Right atrium auricular region (tissue), 2 donors: Measurements from ENCODE around the gene REM2. TPM values are rescaled to one million over a fixed set of nuclear protein-coding genes. Genes with fewer than 3 reads are reported as not detected.

Experiments used
- DNase-seq: peaks from one replicate; pipeline ENCODE4 v3.0.0-alpha.2; 2019; ENCODE audit warnings: low spot score
- H3K27ac ChIP-seq, 2 donors: fragments of 200-600 bp; sonication (generic); 1 replicate in 1 of 2; 2 replicates in 1 of 2; pipeline ENCODE4 v1.5.1; 2016 to 2019
- H3K27me3 ChIP-seq, 2 donors: fragments of 200-600 bp; sonication (generic); one replicate each; pipeline versions ENCODE4 v1.5.1 to v1.6.0; 2017 to 2019
- H3K36me3 ChIP-seq: fragments of 200-600 bp; sonication (generic); one replicate; pipeline ENCODE4 v1.5.1; 2016
- H3K4me1 ChIP-seq, 2 donors: fragments of 200-600 bp; sonication (generic); one replicate each; pipeline versions ENCODE4 v1.5.1 to v1.6.0; 2017 to 2019
- H3K4me3 ChIP-seq, 2 donors: fragments of 200-600 bp; sonication (generic); 1 replicate in 1 of 2; 2 replicates in 1 of 2; pipeline ENCODE4 v1.5.1; 2017 to 2019; ENCODE audit warnings: mild to moderate bottlenecking in 1 of 2, moderate library complexity in 1 of 2
- H3K9me3 ChIP-seq, 2 donors: fragments of 200-600 bp; sonication (generic); one replicate each; pipeline ENCODE4 v1.5.1; 2019
- total RNA-seq, 2 donors: library from RNA; depleted of rRNA; stranded (reverse); fragments of >200 nt; gene quantifications; one replicate each; pipeline ENCODE4 v1.1.0, GENCODE V29; 2016
- TF ChIP-seq, protein P1 (sequence below), 2 donors: fragments of 200-600 bp; sonication (generic); IDR thresholded peaks; one replicate each; pipeline ENCODE4 v1.5.1; 2019; ENCODE audit warnings: antibody characterized with exemption in 2 of 2

Gene REM2, protein sequence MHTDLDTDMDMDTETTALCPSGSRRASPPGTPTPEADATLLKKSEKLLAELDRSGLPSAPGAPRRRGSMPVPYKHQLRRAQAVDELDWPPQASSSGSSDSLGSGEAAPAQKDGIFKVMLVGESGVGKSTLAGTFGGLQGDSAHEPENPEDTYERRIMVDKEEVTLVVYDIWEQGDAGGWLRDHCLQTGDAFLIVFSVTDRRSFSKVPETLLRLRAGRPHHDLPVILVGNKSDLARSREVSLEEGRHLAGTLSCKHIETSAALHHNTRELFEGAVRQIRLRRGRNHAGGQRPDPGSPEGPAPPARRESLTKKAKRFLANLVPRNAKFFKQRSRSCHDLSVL
- total RNA-seq: not detected

DNA sequence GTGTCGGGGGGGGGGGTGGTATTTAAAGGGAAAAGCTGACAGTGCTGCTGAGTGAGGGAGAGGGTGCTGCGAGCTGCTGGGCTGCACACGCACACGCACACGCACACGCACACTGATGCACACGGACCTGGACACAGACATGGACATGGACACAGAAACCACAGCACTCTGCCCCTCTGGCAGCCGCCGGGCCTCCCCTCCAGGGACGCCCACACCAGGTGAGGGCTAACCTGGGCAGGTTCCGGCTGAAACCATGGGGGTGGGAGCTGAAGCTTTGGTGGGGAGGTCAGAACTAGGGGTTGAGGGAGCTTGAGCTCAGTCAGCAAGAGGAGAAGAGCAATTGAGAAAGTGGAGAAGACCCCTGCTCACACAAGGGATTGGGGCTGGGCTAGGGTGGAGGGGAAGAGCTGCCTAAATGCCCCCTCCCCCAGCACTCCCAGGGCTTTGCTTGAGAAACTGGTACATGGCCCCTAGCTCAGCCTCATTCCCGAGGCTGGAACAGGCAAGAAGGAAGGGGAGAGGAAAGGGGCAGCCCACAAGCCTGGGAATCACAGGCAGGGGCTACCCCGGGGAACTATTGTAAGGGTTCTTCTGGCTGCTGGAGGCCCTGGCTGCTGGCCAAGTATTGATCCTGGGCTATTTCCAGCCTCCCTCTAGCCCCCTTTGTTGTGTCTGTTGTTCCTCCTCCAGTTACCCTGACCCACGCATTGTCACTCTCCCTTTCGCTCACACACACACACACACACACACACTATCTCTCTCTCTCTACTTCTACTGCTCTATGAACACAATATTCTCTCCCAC lies at the start of gene REM2:
Gene REM2 (plus strand): TSS at position 50 of the 804 bp plus-strand sequence. CDS start 66 bp downstream, at position 116.
- TF ChIP-seq, protein P1, sequence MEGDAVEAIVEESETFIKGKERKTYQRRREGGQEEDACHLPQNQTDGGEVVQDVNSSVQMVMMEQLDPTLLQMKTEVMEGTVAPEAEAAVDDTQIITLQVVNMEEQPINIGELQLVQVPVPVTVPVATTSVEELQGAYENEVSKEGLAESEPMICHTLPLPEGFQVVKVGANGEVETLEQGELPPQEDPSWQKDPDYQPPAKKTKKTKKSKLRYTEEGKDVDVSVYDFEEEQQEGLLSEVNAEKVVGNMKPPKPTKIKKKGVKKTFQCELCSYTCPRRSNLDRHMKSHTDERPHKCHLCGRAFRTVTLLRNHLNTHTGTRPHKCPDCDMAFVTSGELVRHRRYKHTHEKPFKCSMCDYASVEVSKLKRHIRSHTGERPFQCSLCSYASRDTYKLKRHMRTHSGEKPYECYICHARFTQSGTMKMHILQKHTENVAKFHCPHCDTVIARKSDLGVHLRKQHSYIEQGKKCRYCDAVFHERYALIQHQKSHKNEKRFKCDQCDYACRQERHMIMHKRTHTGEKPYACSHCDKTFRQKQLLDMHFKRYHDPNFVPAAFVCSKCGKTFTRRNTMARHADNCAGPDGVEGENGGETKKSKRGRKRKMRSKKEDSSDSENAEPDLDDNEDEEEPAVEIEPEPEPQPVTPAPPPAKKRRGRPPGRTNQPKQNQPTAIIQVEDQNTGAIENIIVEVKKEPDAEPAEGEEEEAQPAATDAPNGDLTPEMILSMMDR (IDR thresholded peaks at IDR 0.05): no peak
- no peaks in the 10 kb centered on the region for H3K9me3 ChIP-seq
- peaks cover 11% of the 10 kb centered on the region for H3K36me3 ChIP-seq

DNA sequence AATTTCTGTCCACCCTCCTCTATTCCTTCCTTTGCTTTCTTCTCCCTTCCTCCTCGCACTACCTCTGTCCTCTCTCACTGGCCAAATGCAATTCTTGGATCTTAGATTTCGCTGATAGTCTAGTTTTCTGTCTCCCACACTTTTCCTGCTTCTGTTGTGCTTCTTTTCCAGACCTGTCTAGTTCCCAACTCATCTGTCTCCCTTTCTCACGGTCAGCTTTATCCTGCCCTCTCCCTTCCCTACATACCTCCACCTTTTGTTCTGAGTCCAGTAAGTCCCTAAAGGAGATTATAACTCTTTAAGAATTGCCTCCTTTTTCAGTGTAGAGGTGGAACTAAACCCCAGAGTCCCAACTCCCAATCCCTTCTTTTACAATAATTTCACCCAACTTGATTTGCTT lies 47.5 kb upstream of the REM2 start:
- peaks cover 0 to 25% of the 10 kb centered on the region in 2 donors for H3K4me1 ChIP-seq
- no peaks in the 10 kb centered on the region for H3K9me3 ChIP-seq
- no peak for DNase-seq
- no peak overlapping the region for H3K4me3 ChIP-seq
- peak overlapping the region in 1 of 2 donors; percentile 85 for H3K27ac ChIP-seq
- TF ChIP-seq, protein P1 (IDR thresholded peaks at IDR 0.05): no peak
- no peaks in the 10 kb centered on the region for H3K27me3 ChIP-seq
- peaks cover 7% of the 10 kb centered on the region for H3K36me3 ChIP-seq

More for the DNA sequence above, at the start of gene REM2:
- no peak within 1 kb of the TSS for H3K27ac ChIP-seq
- H3K27me3 ChIP-seq: no peaks in the 10 kb centered on the region
- no peak within 1 kb of the TSS for H3K4me3 ChIP-seq
- no peak for DNase-seq
- H3K4me1 ChIP-seq: peaks cover 0 to 19% of the 10 kb centered on the region in 2 donors

DNA sequence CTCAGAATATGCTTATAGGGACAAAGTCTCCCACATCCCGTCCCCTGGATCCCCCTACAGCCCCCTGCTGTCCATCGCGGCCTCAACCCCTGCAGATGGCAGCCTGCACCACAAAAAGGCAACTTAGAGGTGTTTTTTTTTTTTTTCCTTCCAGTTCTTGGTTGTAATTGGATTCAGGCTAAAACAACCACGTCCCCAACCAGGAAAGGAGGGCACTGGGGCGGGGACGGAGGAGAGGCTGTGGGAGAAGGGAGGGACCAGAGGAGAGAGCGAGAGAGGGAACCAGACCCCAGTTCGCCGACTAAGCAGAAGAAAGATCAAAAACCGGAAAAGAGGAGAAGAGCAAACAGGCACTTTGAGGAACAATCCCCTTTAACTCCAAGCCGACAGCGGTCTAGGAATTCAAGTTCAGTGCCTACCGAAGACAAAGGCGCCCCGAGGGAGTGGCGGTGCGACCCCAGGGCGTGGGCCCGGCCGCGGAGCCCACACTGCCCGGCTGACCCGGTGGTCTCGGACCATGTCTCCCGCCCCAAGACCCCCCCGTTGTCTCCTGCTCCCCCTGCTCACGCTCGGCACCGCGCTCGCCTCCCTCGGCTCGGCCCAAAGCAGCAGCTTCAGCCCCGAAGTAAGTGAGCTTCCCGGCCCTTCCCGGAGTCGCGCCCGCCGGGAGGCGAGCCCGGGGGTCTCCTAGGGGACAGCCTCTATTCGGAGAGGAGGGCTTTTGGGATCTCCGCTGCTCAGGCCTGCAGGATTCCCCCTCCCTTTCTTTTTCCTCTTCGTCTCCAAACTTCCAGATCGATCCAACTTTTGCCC lies 46.5 kb upstream of the REM2 start, which contains the start of gene MMP14:
Gene MMP14 (plus strand): TSS at position 285 of the 813 bp plus-strand sequence. CDS start 233 bp downstream, at position 518.
- peak; percentile 88 for DNase-seq
- no peaks in the 10 kb centered on the region for H3K27me3 ChIP-seq
- H3K4me3 ChIP-seq: peak within 1 kb of the TSS; percentile 83 to 89
- peak within 1 kb of the TSS; percentile 85 to 91 for H3K27ac ChIP-seq
- TF ChIP-seq, protein P1 (IDR thresholded peaks at IDR 0.05): peak in 1 of 2 donors; percentile 60
- H3K4me1 ChIP-seq: peaks cover 0 to 22% of the 10 kb centered on the region in 2 donors
- no peaks in the 10 kb centered on the region for H3K9me3 ChIP-seq
- peaks cover 11% of the 10 kb centered on the region for H3K36me3 ChIP-seq

DNA sequence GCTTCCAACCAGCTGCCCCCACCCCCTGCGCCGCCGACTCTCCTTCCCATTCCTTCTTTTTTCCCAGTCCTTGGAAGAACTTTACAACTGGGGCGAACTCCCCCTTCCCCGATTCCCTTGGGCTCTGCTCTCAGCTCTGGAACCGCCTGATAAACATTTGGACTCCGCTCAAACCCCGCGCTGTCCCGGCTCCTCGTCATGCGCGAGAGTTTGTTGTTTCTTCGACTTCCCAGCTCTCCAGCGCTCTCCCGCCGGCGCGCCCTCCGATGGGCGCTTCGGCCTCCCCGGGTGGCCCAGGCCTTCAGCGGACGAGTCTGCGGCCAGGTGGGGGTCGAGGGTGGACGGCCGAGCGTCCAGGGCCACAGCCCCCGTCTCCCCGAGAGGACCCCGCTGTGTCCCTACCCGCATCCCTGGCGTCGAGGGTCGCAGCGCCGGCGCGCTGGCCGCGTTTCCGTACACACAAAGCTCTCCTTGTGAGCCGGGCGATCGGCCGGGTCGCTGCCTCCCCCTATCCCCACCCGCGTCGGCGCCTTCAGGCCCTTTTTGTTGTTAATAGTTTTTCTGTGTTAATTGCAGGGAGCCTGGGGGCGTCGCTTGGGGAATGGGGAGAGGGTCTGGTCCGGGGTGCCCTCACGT lies 45.8 kb upstream of the REM2 start:
- TF ChIP-seq, protein P1 (IDR thresholded peaks at IDR 0.05): no peak
- Histone ChIP-seq H3K4me3 (peak overlapping the region; percentile 83 to 89), H3K9me3 (no peaks in the 10 kb centered on the region), H3K27me3 (no peaks in the 10 kb centered on the region), H3K4me1 (peaks cover 0 to 22% of the 10 kb centered on the region in 2 donors), H3K36me3 (peaks cover 19% of the 10 kb centered on the region), H3K27ac (peak overlapping the region; percentile 85 to 91)
- no peak for DNase-seq
